Measurements from ENCODE around the gene SMAD9. TPM values are rescaled to one million over a fixed set of nuclear protein-coding genes. Genes with fewer than 3 reads are reported as not detected.

Gene SMAD9
- total and polyA plus RNA-seq, 2 of the 13 experiments (the other 11 are each of a cell fraction or from before 2014, with no cell fraction given), result 4.2 to 7.7 TPM

GRCh38 chr13:36880961-36881360, 39.1 kb downstream of the SMAD9 start:
- Histone ChIP-seq H3K79me2 (ENCODE audit: insufficient read depth, low read length) (peaks cover 18% of the 10 kb centered on the region), H2AFZ (ENCODE audit: low read length) (no peak overlapping the region), H3K36me3 (replicated peaks in 1 of 2; ENCODE audit: control insufficient read depth in 1 of 2, insufficient read depth in 2 of 2, low read length in 2 of 2) (peaks cover 0 to 9% of the 10 kb centered on the region in 2 experiments; a peak in 2 of 5 replicates), H3K27me3 (ENCODE audit: control insufficient read depth in 1 of 2, insufficient read depth in 2 of 2, low read length in 2 of 2) (no peaks in the 10 kb centered on the region), H3K9me3 (ENCODE audit: low read length) (no peaks in the 10 kb centered on the region), H3K4me3 (replicated peaks in 1 of 3; ENCODE audit: insufficient read depth in 1 of 3, low read depth in 2 of 3, low read length in 3 of 3) (no peak overlapping the region), H3K9ac (ENCODE audit: insufficient read depth, low read depth, low read length) (no peak overlapping the region), H3K27ac (ENCODE audit: extremely low read length, insufficient read depth, low read length) (peak overlapping the region; percentile 99), H3K4me2 (ENCODE audit: low read depth, low read length) (no peak overlapping the region), H4K20me1 (ENCODE audit: insufficient read depth, low read length) (no peaks in the 10 kb centered on the region), H3K4me1 (ENCODE audit: insufficient read depth, low read length) (peaks cover 63% of the 10 kb centered on the region)
- CTCF ChIA-PET (ENCODE audit: low intra/inter-chr PET ratio, low total read pairs), result no interaction called here
- WGBS (ENCODE audit: low lambda C conversion rate), result 93% methylated on average over 2 of the region's 2 CpGs
- no peak for ATAC-seq
- FAIRE-seq, result no peak
- BruUV-seq (replicated peaks), result no TSS peak
- POLR2A ChIA-PET, result no interaction called here
- DNase-seq (ENCODE audit: low spot score), result no peak
- in situ Hi-C loops (cut with HindIII; ENCODE audit: extremely low pct_ligation_motif_present, low pct_unique_long_range_greater_than_20kb), result loop anchor here (5.0 kb wide), 1 partner anchor 41 kb away; the partner anchor contains the start of gene SMAD9
- intact Hi-C loops (cut with micrococcal nuclease; ENCODE audit: unreplicated experiment), result no loop called here
- TF ChIP-seq, protein P1, sequence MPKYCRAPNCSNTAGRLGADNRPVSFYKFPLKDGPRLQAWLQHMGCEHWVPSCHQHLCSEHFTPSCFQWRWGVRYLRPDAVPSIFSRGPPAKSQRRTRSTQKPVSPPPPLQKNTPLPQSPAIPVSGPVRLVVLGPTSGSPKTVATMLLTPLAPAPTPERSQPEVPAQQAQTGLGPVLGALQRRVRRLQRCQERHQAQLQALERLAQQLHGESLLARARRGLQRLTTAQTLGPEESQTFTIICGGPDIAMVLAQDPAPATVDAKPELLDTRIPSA (CRISPR knock-in tag; IDR thresholded peaks at IDR 0.05; ENCODE audit: borderline replicate concordance), result no peak
- TF ChIP-seq XBP1 (CRISPR knock-in tag; IDR thresholded peaks at IDR 0.05), result no peak
- TF ChIP-seq AHDC1 (CRISPR knock-in tag; IDR thresholded peaks at IDR 0.05; ENCODE audit: borderline replicate concordance), result no peak
- TF ChIP-seq MXD1 (CRISPR knock-in tag; IDR thresholded peaks at IDR 0.05), result no peak
- no peak for TF ChIP-seq ZFX (CRISPR knock-in tag; IDR thresholded peaks at IDR 0.05; ENCODE audit: low read depth)
- TF ChIP-seq ZNF121 (CRISPR knock-in tag; IDR thresholded peaks at IDR 0.05), result no peak
- TF ChIP-seq, protein P2, sequence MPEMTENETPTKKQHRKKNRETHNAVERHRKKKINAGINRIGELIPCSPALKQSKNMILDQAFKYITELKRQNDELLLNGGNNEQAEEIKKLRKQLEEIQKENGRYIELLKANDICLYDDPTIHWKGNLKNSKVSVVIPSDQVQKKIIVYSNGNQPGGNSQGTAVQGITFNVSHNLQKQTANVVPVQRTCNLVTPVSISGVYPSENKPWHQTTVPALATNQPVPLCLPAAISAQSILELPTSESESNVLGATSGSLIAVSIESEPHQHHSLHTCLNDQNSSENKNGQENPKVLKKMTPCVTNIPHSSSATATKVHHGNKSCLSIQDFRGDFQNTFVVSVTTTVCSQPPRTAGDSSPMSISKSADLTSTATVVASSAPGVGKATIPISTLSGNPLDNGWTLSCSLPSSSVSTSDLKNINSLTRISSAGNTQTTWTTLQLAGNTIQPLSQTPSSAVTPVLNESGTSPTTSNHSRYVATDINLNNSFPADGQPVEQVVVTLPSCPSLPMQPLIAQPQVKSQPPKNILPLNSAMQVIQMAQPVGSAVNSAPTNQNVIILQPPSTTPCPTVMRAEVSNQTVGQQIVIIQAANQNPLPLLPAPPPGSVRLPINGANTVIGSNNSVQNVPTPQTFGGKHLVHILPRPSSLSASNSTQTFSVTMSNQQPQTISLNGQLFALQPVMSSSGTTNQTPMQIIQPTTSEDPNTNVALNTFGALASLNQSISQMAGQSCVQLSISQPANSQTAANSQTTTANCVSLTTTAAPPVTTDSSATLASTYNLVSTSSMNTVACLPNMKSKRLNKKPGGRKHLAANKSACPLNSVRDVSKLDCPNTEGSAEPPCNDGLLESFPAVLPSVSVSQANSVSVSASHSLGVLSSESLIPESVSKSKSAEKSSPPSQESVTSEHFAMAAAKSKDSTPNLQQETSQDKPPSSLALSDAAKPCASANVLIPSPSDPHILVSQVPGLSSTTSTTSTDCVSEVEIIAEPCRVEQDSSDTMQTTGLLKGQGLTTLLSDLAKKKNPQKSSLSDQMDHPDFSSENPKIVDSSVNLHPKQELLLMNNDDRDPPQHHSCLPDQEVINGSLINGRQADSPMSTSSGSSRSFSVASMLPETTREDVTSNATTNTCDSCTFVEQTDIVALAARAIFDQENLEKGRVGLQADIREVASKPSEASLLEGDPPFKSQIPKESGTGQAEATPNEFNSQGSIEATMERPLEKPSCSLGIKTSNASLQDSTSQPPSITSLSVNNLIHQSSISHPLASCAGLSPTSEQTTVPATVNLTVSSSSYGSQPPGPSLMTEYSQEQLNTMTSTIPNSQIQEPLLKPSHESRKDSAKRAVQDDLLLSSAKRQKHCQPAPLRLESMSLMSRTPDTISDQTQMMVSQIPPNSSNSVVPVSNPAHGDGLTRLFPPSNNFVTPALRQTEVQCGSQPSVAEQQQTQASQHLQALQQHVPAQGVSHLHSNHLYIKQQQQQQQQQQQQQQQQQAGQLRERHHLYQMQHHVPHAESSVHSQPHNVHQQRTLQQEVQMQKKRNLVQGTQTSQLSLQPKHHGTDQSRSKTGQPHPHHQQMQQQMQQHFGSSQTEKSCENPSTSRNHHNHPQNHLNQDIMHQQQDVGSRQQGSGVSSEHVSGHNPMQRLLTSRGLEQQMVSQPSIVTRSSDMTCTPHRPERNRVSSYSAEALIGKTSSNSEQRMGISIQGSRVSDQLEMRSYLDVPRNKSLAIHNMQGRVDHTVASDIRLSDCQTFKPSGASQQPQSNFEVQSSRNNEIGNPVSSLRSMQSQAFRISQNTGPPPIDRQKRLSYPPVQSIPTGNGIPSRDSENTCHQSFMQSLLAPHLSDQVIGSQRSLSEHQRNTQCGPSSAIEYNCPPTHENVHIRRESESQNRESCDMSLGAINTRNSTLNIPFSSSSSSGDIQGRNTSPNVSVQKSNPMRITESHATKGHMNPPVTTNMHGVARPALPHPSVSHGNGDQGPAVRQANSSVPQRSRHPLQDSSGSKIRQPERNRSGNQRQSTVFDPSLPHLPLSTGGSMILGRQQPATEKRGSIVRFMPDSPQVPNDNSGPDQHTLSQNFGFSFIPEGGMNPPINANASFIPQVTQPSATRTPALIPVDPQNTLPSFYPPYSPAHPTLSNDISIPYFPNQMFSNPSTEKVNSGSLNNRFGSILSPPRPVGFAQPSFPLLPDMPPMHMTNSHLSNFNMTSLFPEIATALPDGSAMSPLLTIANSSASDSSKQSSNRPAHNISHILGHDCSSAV (CRISPR knock-in tag; IDR thresholded peaks at IDR 0.05; ENCODE audit: borderline replicate concordance), result no peak
- no peak for TF ChIP-seq NCOR1 (IDR thresholded peaks at IDR 0.05; ENCODE audit: borderline replicate concordance, low read length)

All from HepG2 (cell line).